HG02763 (cell line): ENCODE measurements around the gene SSC5D.

Source experiments
- ATAC-seq: cut with Tn5 transposase; IDR thresholded peaks from one replicate; pipeline ENCODE4 v1.9.1; 2021; ENCODE audit warnings: mild to moderate bottlenecking, moderate library complexity; ENCODE audit not compliant: unreplicated experiment

SSC5D gene

GRCh38 chr19:55454787-55455243 lies 33.4 kb upstream of the SSC5D start:
- ATAC-seq, result no peak

- ATAC-seq, result no peak
Measured at GRCh38 chr19:55455576-55456235, 32.5 kb upstream of the SSC5D start.

GRCh38 chr19:55456347-55456746 lies 31.9 kb upstream of the SSC5D start:
- no peak for ATAC-seq

- no peak for ATAC-seq
Measured at GRCh38 chr19:55457683-55458457, 30.4 kb upstream of the SSC5D start.

GRCh38 chr19:55459551-55459949 lies 28.7 kb upstream of the SSC5D start:
- ATAC-seq, result no peak

- no peak for ATAC-seq
Measured at GRCh38 chr19:55459950-55460657, 28.1 kb upstream of the SSC5D start.

GRCh38 chr19:55460670-55461258 lies 27.5 kb upstream of the SSC5D start:
- ATAC-seq, result no peak

- peak; percentile 95 for ATAC-seq
Measured at GRCh38 chr19:55461259-55461973, 26.8 kb upstream of the SSC5D start, which contains the start of gene ISOC2. Gene ISOC2, minus strand, starts transcription at chr19:55461642. Its CDS starts 5,156 bp downstream, at chr19:55456486.

- ATAC-seq, result no peak
Measured at GRCh38 chr19:55461974-55462626, 26.1 kb upstream of the SSC5D start.

GRCh38 chr19:55462722-55463121 lies 25.5 kb upstream of the SSC5D start:
- ATAC-seq, result no peak

- no peak for ATAC-seq
Measured at GRCh38 chr19:55463583-55464031, 24.6 kb upstream of the SSC5D start.

- no peak for ATAC-seq
Measured at GRCh38 chr19:55464039-55464661, 24.1 kb upstream of the SSC5D start.

GRCh38 chr19:55464662-55465054 lies 23.6 kb upstream of the SSC5D start, which contains the start of gene C19orf85:
Gene C19orf85, minus strand, starts transcription at chr19:55464751. Its CDS starts 197 bp downstream, at chr19:55464554.
- ATAC-seq, result no peak

- ATAC-seq, result no peak
Measured at GRCh38 chr19:55465460-55466240, 22.6 kb upstream of the SSC5D start.

- no peak for ATAC-seq
Measured at GRCh38 chr19:55466241-55466614, 22.0 kb upstream of the SSC5D start.

- no peak for ATAC-seq
Measured at GRCh38 chr19:55467236-55468053, 20.8 kb upstream of the SSC5D start.

- ATAC-seq, result no peak
Measured at GRCh38 chr19:55468054-55468393, 20.2 kb upstream of the SSC5D start.

GRCh38 chr19:55471266-55471665 lies 17.0 kb upstream of the SSC5D start:
- ATAC-seq, result no peak
